H1 (cell line): ENCODE measurements around the gene UTP25. TPM values are rescaled to one million over a fixed set of nuclear protein-coding genes. Genes with fewer than 3 reads are reported as not detected.

ENCODE experiments used
- ASH2L ChIP-seq: fragments of 200-600, 300-600 bp; sonication (generic); IDR thresholded peaks from one replicate; pipeline ENCODE4 v1.7.1; 2017; ENCODE audit warnings: low read length
- SP4 ChIP-seq: IDR thresholded peaks from 2 replicates; pipeline ENCODE4 v1.6.1; 2012; ENCODE audit warnings: low read length, inconsistent platforms
- SUZ12 ChIP-seq: fragments of 200-600 bp; sonication (generic); IDR thresholded peaks from 2 replicates; pipeline ENCODE4 v1.6.1; 2012; ENCODE audit warnings: mild to moderate bottlenecking, inconsistent platforms, low read length, moderate library complexity, mixed read lengths
- polyA plus RNA-seq, 7 experiments: library from polyadenylated mRNA; depleted of rRNA in 3 of 7; stranded (reverse) in 5 of 7; unstranded in 2 of 7; fragments of >200 nt in 5 of 7; fragments of 200-250 nt in 2 of 7; gene quantifications; 1 replicate in 5 of 7; 2 replicates in 1 of 7; 4 replicates in 1 of 7; pipeline versions ENCODE4 v1.2.1 to v1.2.3, GENCODE V29; 2011 to 2013; ENCODE audit warnings: missing spikeins in 2 of 7, mixed read lengths in 2 of 7
- total RNA-seq: library from RNA; stranded (reverse); fragmentation: NEBNext Ultra II Directional; extraction: Animal tissue kit (Norgen Biotek cat#: 25700); gene quantifications from 2 replicates; pipeline ENCODE4 v1.2.1, GENCODE V29; 2021
- TF ChIP-seq, protein P1 (sequence below): IDR thresholded peaks from 2 replicates; pipeline ENCODE4 v1.6.1; 2012; ENCODE audit warnings: low read length, inconsistent platforms

The UTP25 gene
- total and polyA plus RNA-seq, 2 of the 8 experiments (the other 6 are each of a cell fraction or from before 2014, with no cell fraction given), result 4.0 to 7.6 TPM

DNA sequence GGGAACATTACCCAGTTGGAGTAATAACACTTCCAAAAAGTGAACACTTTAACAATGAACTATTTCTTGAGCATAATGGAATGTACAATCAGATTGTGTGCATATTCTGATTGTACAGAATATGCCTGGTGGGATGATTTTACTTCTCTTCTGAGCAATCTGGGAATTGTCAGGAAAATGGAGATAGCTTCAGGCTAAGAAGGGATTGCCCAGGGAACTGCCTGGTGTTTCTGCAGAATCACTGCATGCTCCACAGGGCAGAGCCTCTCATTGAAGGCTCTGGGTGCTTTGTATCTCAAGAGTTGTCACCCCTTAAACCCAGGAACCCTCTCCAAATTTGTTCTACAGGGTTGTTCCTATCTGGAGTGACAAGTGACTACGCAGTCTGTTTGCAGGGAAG is 51.2 kb downstream of the UTP25 start (continued):
- TF ChIP-seq SP4 (no peak), SUZ12 (no peak), ASH2L (no peak)
- TF ChIP-seq, protein P1, sequence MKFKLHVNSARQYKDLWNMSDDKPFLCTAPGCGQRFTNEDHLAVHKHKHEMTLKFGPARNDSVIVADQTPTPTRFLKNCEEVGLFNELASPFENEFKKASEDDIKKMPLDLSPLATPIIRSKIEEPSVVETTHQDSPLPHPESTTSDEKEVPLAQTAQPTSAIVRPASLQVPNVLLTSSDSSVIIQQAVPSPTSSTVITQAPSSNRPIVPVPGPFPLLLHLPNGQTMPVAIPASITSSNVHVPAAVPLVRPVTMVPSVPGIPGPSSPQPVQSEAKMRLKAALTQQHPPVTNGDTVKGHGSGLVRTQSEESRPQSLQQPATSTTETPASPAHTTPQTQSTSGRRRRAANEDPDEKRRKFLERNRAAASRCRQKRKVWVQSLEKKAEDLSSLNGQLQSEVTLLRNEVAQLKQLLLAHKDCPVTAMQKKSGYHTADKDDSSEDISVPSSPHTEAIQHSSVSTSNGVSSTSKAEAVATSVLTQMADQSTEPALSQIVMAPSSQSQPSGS, result no peak
